ENCODE data around the gene DGKK.

DGKK gene, protein sequence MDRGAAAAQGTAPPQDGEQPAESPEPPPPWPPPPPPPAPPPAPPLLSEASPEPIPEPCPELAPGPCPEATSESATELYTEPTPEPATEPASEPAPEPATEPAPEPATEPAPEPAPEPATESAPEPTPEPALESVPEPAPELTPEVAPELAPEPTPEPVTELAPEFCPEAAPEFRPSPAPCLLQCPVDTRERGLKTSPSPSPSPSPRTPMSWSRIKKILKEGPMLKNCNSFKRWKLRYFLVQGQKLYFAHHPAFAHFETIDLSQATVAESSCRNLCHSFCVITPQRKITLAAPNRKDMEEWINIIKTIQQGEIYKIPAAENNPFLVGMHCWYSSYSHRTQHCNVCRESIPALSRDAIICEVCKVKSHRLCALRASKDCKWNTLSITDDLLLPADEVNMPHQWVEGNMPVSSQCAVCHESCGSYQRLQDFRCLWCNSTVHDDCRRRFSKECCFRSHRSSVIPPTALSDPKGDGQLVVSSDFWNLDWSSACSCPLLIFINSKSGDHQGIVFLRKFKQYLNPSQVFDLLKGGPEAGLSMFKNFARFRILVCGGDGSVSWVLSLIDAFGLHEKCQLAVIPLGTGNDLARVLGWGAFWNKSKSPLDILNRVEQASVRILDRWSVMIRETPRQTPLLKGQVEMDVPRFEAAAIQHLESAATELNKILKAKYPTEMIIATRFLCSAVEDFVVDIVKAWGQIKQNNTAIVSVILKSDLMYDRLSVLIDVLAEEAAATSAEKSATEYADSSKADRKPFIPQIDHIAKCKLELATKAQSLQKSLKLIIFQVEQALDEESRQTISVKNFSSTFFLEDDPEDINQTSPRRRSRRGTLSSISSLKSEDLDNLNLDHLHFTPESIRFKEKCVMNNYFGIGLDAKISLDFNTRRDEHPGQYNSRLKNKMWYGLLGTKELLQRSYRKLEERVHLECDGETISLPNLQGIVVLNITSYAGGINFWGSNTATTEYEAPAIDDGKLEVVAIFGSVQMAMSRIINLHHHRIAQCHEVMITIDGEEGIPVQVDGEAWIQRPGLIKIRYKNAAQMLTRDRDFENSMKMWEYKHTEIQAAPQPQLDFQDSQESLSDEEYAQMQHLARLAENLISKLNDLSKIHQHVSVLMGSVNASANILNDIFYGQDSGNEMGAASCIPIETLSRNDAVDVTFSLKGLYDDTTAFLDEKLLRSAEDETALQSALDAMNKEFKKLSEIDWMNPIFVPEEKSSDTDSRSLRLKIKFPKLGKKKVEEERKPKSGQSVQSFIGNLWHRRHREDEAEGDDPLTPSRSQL

DNA sequence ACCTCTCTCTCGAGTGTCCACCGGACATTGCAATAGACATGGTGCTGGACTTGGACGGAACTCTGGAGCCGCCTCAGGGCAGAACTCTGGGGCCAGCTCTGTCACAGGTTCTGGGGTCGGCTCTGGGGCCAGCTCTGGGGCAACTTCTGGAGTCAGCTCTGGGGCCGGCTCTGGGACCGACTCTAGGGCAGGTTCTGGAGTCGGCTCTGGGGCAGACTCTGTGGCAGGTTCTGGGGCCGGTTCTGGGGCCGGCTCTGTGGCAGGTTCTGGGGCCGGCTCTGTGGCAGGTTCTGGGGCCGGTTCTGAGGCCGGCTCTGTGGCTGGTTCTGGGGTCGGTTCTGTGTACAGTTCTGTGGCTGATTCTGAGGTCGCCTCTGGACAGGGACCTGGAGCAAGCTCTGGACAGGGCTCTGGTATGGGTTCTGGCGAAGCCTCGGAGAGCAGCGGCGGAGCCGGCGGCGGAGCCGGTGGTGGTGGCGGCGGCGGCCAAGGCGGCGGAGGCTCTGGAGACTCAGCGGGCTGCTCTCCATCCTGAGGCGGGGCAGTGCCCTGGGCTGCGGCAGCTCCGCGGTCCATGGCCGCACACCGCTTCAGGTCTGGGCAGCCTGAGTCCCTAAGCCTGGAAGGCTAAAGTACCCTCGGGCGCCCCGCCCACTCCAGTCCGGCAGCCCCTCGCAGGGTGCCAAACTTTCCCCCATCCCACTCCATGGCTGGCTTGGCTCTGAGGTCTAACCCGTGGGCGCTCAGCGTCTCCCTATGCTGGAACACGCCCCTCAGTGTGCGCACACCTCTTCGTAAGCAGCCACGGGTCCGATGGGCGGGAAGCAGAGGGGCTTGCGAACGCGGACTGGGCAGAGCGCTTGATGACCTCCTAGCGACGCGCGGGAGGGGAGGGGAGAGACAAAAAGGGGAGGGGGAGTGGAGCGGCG is at the start of gene DGKK:
Gene DGKK (minus strand): TSS at position 723 of the 929 bp plus-strand sequence. CDS start 147 bp downstream, at position 576.
- no peak for DNase-seq (ENCODE audit: low spot score)

GRCh38 chrX:50514811-50515210 is 44.2 kb upstream of the DGKK start:
- DNase-seq (ENCODE audit: low spot score) = no peak

DNA sequence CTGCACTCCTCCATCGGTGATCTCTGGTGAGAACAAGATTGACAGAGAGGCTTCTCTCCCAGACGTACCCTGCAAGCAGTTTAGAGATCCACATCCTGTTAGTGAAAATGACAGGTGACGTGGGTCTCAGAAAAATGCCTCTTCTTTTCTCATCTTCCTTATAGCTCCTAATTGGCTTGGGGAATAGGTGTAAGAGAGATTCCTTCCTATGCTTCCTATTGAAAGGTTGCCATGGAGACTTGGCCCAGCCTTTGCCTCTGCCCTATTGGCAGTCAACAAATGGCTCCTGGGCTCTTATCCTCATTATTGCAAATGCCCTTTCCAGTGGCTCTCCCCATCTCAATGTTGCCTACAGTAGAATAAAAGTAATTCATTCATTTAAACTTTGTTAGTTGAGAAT is 26.5 kb upstream of the DGKK start:
- DNase-seq (ENCODE audit: low spot score) = no peak

DNA sequence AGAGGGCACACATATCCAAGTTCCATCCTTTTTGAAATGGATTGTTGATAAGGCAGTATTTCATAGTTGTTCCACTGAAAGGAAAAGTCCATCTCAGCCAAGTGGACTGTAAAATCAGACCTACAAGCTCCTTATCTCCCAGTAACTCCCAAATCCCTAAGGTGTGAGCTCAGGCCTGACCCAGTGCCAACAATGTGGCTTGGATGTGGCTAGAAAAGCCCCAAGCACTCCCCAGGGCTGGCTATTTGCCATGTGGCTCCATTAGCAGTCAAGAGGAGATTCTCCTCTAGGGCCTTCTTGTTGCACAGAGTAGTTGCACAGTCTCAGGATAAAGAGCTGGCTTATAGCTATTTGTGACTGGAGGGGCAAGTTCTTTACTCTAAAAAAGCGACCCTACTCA is 25.0 kb upstream of the DGKK start:
- DNase-seq (ENCODE audit: low spot score) = no peak

- DNase-seq (ENCODE audit: low spot score) = no peak
These were observed 22.1 kb upstream of the DGKK start for GRCh38 chrX:50492720-50493119.

DNA sequence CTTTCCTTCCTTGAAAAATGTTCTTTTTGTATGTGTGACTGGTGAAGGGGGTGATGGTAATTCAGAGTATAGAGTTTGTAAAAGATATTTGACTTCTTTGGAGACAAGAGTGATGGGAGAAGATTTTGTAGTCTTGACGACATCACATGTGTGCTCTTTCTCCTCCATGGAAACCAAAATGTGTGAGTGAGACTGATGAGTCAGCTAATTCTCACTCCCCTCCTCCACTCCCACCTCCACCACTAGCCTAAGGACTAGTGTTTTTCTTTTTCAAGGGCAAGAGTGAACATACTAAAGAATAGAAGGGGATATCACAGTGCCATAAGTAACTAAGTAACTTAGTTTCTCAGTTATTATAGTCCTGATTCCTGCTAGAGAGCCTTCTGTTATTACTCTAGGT is 14.0 kb upstream of the DGKK start:
- no peak for DNase-seq (ENCODE audit: low spot score)

DNA sequence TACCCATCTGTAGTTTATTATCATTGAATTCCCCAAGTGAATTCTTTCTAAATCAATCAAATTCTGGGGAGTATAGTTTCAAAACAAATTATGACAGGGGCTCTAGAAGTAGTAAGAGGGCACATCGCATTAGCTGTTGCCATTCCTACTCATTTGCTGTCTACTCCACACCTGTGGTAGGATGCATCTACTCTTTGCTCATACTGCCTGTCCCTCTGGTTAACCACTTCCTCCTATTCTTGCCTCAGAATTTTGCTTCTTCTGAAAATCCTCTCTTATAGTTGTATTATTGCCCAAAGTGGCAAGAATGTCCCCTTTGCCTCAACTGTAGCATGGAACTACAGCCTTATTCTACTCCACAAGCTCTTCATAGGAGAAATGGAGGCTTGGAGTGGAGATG is 12.7 kb upstream of the DGKK start:
- no peak for DNase-seq (ENCODE audit: low spot score)

GRCh38 chrX:50475208-50475607 is 4.6 kb upstream of the DGKK start:
- DNase-seq (ENCODE audit: low spot score) = no peak

GRCh38 chrX:50471390-50471789 is 765 bp upstream of the DGKK start:
- DNase-seq (ENCODE audit: low spot score) = no peak

DNA sequence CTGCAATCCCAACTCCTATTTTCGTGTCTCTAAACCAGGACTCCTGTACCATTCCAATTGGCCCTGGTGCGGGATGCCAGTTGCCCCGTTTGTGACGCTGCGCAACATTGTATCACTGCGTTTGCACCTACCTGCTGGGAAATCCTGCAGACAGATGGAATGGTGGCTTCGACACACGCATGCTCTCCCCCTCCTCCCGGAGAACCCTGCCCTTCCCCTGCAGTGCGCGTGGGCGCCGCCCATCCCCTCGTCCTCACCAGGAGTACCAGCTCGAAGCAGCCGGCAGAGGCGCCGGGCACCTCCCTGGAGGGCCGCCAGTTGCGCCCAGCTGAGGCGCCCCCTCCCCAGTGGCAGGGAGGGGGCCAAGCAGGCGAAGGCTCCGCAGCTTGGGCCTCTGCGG is 1.4 kb downstream of the DGKK start:
- no peak for DNase-seq (ENCODE audit: low spot score)

DNA sequence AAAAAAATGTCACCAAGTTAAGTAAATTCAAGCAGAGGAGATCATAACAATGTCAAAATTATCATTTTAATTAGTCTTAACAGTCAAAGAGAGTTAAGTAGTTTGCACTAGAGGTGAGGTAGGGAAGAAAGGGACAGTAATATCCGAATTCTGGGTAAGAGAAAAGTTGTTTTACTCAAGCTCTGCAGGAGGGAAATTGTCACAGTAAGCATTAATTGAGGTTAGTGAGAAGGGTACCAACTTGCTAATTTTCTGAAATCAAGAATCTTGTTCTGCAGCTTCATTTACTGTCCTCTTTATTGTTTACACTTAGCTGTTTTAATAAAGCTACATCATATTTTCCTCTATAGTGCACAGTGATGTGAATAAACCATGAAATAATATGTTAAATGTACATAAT is 11.0 kb downstream of the DGKK start:
- no peak for DNase-seq (ENCODE audit: low spot score)

- no peak for DNase-seq (ENCODE audit: low spot score)
These were observed 12.1 kb downstream of the DGKK start for GRCh38 chrX:50458483-50458882.

GRCh38 chrX:50456712-50457484 is 13.7 kb downstream of the DGKK start:
- no peak for DNase-seq (ENCODE audit: low spot score)

DNA sequence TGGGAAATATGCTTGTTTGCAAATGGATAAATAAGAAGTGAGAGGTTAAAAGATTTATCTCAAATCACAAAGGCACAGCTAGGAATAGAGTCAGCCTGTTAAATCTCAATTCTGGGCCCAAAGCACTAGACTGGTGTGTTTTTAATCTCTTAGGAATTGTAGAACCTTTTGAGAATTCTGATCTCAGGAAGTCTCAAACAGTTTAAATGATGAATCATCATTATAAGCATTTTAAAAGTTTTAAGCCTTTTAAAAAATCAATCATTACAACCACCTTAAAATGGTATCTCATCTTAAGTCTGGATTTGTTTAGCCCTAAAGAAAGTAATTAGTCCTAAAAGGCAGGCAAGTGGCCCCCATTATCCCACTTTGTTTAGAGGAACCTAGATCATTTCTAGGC is 17.8 kb downstream of the DGKK start:
- no peak for DNase-seq (ENCODE audit: low spot score)

GRCh38 chrX:50450324-50450723 is 20.3 kb downstream of the DGKK start:
- DNase-seq (ENCODE audit: low spot score) = no peak

DNA sequence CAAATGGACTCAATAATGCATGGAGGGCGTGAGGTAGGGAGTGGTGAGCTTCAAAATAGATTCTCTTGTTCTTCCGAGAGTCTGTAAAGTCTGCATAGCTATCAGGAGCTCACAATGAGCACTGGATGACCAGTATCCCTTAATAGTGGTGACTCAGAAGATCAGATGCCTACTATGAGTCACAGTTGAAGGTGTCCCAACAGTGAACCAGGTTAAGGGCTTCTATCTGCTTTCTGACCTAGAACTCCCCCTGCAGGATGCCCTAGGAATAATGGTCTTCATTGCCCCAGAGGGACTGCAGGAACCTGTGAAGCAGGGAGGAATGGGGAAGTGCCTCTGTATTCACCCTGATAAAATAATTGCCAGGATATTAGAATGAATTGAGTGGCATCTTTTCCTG is 22.1 kb downstream of the DGKK start:
- DNase-seq (ENCODE audit: low spot score) = no peak

GRCh38 chrX:50447535-50447934 is 23.1 kb downstream of the DGKK start:
- no peak for DNase-seq (ENCODE audit: low spot score)

GRCh38 chrX:50442426-50443116 is 28.1 kb downstream of the DGKK start:
- no peak for DNase-seq (ENCODE audit: low spot score)

DNA sequence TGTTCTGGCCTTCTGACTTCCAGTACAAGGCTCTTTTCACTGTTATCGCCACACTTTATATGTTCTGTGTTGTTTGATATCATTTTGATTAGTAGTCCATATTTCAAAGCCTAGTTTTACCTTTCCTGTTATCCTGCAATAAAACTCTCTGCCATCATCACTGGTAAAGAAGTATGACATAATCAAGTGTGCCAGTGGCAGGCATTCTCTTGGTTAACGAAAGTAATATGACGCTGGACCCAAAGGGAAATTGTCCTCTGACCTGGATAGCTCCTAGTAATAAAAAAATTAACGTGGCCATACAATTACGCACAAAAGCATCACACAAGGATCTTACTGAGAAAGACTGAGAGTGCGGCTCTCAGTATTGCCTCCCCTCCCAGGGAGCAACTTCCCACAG is 33.8 kb downstream of the DGKK start:
- no peak for DNase-seq (ENCODE audit: low spot score)

- no peak for DNase-seq (ENCODE audit: low spot score)
These were observed 37.8 kb downstream of the DGKK start for GRCh38 chrX:50432829-50433289.
